Measurements from ENCODE around the gene ARPC1B. TPM values are rescaled to one million over a fixed set of nuclear protein-coding genes. Genes with fewer than 3 reads are reported as not detected.

The ARPC1B gene
- total RNA-seq, 2 donors from 2014 or later, result 60.0 to 131 TPM

- no peak overlapping the region for H3K27ac ChIP-seq
- H3K27me3 ChIP-seq, result no peaks in the 10 kb centered on the region
- ATAC-seq (no peak), DNase-seq (peak in 1 of 4 donors; percentile 34)
- no peaks in the 10 kb centered on the region for H3K9me3 ChIP-seq
- peaks cover 33% of the 10 kb centered on the region for H3K4me1 ChIP-seq
- H3K4me3 ChIP-seq, result no peak overlapping the region
- intact Hi-C loops (cut with DNase I), result no loop called here
- TF ChIP-seq CTCF (IDR thresholded peaks at IDR 0.05) (no peak), POLR2A (IDR thresholded peaks at IDR 0.05) (no peak)
- WGBS, 2 donors, result 73 to 83% methylated on average over 13 to 18 of the region's 18 CpGs
- peaks cover 0 to 18% of the 10 kb centered on the region in 2 donors for H3K36me3 ChIP-seq (replicated peaks in 1 of 2; ENCODE audit: insufficient read depth in 1 of 2, low read depth in 2 of 2)
Observed at GRCh38 chr7:99404235-99404976, 29.9 kb downstream of the ARPC1B start.

- Histone ChIP-seq H3K9me3 (no peaks in the 10 kb centered on the region), H3K4me1 (peaks cover 36% of the 10 kb centered on the region), H3K27me3 (no peaks in the 10 kb centered on the region), H3K36me3 (replicated peaks in 1 of 2; ENCODE audit: insufficient read depth in 1 of 2, low read depth in 2 of 2) (peaks cover 0 to 13% of the 10 kb centered on the region in 2 donors), H3K4me3 (no peak overlapping the region), H3K27ac (no peak overlapping the region)
- no peak for ATAC-seq
- TF ChIP-seq POLR2A (IDR thresholded peaks at IDR 0.05) (no peak), CTCF (IDR thresholded peaks at IDR 0.05) (no peak)
- no peak for DNase-seq
- intact Hi-C loops (cut with DNase I), result no loop called here
- WGBS, 2 donors, result 88 to 91% methylated on average over 6 to 10 of the region's 10 CpGs
Observed at GRCh38 chr7:99404977-99405320, 30.4 kb downstream of the ARPC1B start.

- peaks cover 45% of the 10 kb centered on the region for H3K4me1 ChIP-seq
- no peaks in the 10 kb centered on the region for H3K27me3 ChIP-seq
- ATAC-seq (no peak), DNase-seq (no peak)
- H3K27ac ChIP-seq, result no peak overlapping the region
- intact Hi-C loops (cut with DNase I), result no loop called here
- H3K9me3 ChIP-seq, result no peaks in the 10 kb centered on the region
- no peak overlapping the region for H3K4me3 ChIP-seq
- peaks cover 0 to 13% of the 10 kb centered on the region in 2 donors for H3K36me3 ChIP-seq (replicated peaks in 1 of 2; ENCODE audit: insufficient read depth in 1 of 2, low read depth in 2 of 2)
- WGBS, 2 donors, result 57 to 64% methylated on average over 1 of the region's 1 CpG
- TF ChIP-seq POLR2A (IDR thresholded peaks at IDR 0.05), result no peak
- TF ChIP-seq CTCF (IDR thresholded peaks at IDR 0.05), result no peak
Observed at GRCh38 chr7:99406557-99406956, 32.0 kb downstream of the ARPC1B start.

- peak; percentile 35 for ATAC-seq
- WGBS, 2 donors, result 0% methylated on average over 21 to 28 of the region's 28 CpGs
- TF ChIP-seq CTCF (IDR thresholded peaks at IDR 0.05) (no peak), POLR2A (IDR thresholded peaks at IDR 0.05) (no peak)
Observed at GRCh38 chr7:99407872-99408378, 33.4 kb downstream of the ARPC1B start.

More at GRCh38 chr7:99407872-99408378, 33.4 kb downstream of the ARPC1B start:
- Histone ChIP-seq H3K27ac (peak overlapping the region; percentile 95 to 100 (median 98)), H3K9me3 (no peaks in the 10 kb centered on the region), H3K4me1 (peaks cover 45% of the 10 kb centered on the region), H3K36me3 (replicated peaks in 1 of 2; ENCODE audit: insufficient read depth in 1 of 2, low read depth in 2 of 2) (peaks cover 2 to 20% of the 10 kb centered on the region in 2 donors), H3K4me3 (peak overlapping the region; percentile 87 to 93), H3K27me3 (no peaks in the 10 kb centered on the region)
- DNase-seq, result peak; percentile 55 to 59 (median 58)
- intact Hi-C loops (cut with DNase I), result no loop called here

Data from body of pancreas (tissue), 4 donors.